Left lung (tissue), 14 donors: ENCODE data around the gene FZD8. TPM values are rescaled to one million over a fixed set of nuclear protein-coding genes. Genes with fewer than 3 reads are reported as not detected.
"Not testable (repeated sequence)": the region's sequence is repeated elsewhere in the genome, so short reads cannot be mapped to it uniquely, and the experiment has no call there.

Experiments used
- ATAC-seq: fragments of 200-7000 bp; cut with Tn5 transposase; one replicate; pipeline ENCODE4 v1.9.1; 2020; ENCODE audit warnings: moderate library complexity
- DNase-seq, 4 donors: peaks; one replicate each; pipeline ENCODE4 v3.0.0-alpha.2; 2013 to 2020
- H3K27ac ChIP-seq, 2 donors: fragments of 200-600 bp; sonication (generic) in 1 of 2; one replicate each; pipeline versions ENCODE4 v1.5.0 to v1.8.0; 2020 to 2021
- H3K27me3 ChIP-seq, 2 donors: fragments of 200-600 bp; sonication (generic) in 1 of 2; one replicate each; pipeline versions ENCODE4 v1.5.0 to v1.8.0; 2020 to 2021
- H3K36me3 ChIP-seq, 2 donors: fragments of 200-600 bp; sonication (generic) in 1 of 2; one replicate each; pipeline versions ENCODE4 v1.5.0 to v1.8.0; 2020 to 2021
- H3K4me1 ChIP-seq, 2 donors: fragments of 200-600 bp; one replicate each; pipeline ENCODE4 v1.8.0; 2021
- H3K4me3 ChIP-seq, 2 donors: fragments of 200-600 bp; sonication (generic) in 1 of 2; one replicate each; pipeline versions ENCODE4 v1.5.0 to v1.8.0; 2020 to 2021; ENCODE audit warnings: mild to moderate bottlenecking in 1 of 2
- H3K9me3 ChIP-seq, 2 donors: fragments of 200-600 bp; sonication (generic) in 1 of 2; one replicate each; pipeline versions ENCODE4 v1.5.0 to v1.8.0; 2020 to 2021
- intact Hi-C, 2 donors: fragments of 100-400 bp; cut with DNase I; formaldehyde crosslinking; loops; one replicate each; pipeline versions ENCODE4 v1.11.2 to v1.14.2; 2022
- long read RNA-seq, 12 donors: library from polyadenylated mRNA in 2 of 12; unstranded in 2 of 12; transcript quantifications; one replicate each; pipeline ENCODE4 v2.0.0 and lab custom pipeline, GENCODE V29; 2019 to 2026
- polyA plus RNA-seq, 6 donors: library from polyadenylated mRNA; unstranded; fragments of 120-200 nt; gene quantifications; one replicate each; pipeline ENCODE4 v1.2.1, GENCODE V29; 2013; ENCODE audit not compliant: insufficient read length in 6 of 6
- total RNA-seq, 2 donors: library from RNA; stranded (reverse); fragmentation: NEBNext Ultra II Directional; extraction: Animal tissue kit (Norgen Biotek cat#: 25700); gene quantifications; one replicate each; pipeline ENCODE4 v1.2.1, GENCODE V29; 2021
- TF ChIP-seq, protein P1 (sequence below), 2 donors: fragments of 200-600 bp; sonication (generic) in 1 of 2; IDR thresholded peaks; one replicate each; pipeline versions ENCODE4 v1.5.0 to v1.8.0; 2021; ENCODE audit warnings: antibody characterized with exemption in 2 of 2
- donor health status: DM: no; HTN: yes; CAD: no.
- donor health status: DM: no; HTN: no; CAD: no.

The FZD8 gene, protein sequence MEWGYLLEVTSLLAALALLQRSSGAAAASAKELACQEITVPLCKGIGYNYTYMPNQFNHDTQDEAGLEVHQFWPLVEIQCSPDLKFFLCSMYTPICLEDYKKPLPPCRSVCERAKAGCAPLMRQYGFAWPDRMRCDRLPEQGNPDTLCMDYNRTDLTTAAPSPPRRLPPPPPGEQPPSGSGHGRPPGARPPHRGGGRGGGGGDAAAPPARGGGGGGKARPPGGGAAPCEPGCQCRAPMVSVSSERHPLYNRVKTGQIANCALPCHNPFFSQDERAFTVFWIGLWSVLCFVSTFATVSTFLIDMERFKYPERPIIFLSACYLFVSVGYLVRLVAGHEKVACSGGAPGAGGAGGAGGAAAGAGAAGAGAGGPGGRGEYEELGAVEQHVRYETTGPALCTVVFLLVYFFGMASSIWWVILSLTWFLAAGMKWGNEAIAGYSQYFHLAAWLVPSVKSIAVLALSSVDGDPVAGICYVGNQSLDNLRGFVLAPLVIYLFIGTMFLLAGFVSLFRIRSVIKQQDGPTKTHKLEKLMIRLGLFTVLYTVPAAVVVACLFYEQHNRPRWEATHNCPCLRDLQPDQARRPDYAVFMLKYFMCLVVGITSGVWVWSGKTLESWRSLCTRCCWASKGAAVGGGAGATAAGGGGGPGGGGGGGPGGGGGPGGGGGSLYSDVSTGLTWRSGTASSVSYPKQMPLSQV
- 10 to 100 TPM; 16.0 to 16.4 TPM for total RNA-seq
- 1 to 10 TPM; 1.9 to 5.5 (median 4.5) TPM for polyA plus RNA-seq
- long read RNA-seq, donor 1, full-length matches to known transcripts, result 16 of 16 reads
- long read RNA-seq, donor 1, partial matches to known transcripts, result 0 of 16 reads
- long read RNA-seq, donor 1, other reads (novel, unspliced or antisense), result 0 of 16 reads
- long read RNA-seq, donor 2, full-length matches to known transcripts, result 17 of 17 reads
- long read RNA-seq, donor 2, partial matches to known transcripts, result 0 of 17 reads
- long read RNA-seq, donor 2, other reads (novel, unspliced or antisense), result 0 of 17 reads
- long read RNA-seq, donor 3, full-length matches to known transcripts, result 12 of 12 reads
- long read RNA-seq, donor 3, partial matches to known transcripts, result 0 of 12 reads
- long read RNA-seq, donor 3, other reads (novel, unspliced or antisense), result 0 of 12 reads
- long read RNA-seq, donor 4, result 0 reads
- long read RNA-seq, donor 5, full-length matches to known transcripts, result 15 of 15 reads
- long read RNA-seq, donor 5, partial matches to known transcripts, result 0 of 15 reads
- long read RNA-seq, donor 5, other reads (novel, unspliced or antisense), result 0 of 15 reads
- long read RNA-seq, donor 6, full-length matches to known transcripts, result 18 of 18 reads
- long read RNA-seq, donor 6, partial matches to known transcripts, result 0 of 18 reads
- long read RNA-seq, donor 6, other reads (novel, unspliced or antisense), result 0 of 18 reads
- long read RNA-seq, donor 7, full-length matches to known transcripts, result 1 of 1 reads
- long read RNA-seq, donor 7, partial matches to known transcripts, result 0 of 1 reads
- long read RNA-seq, donor 7, other reads (novel, unspliced or antisense), result 0 of 1 reads
- long read RNA-seq, donor 8, full-length matches to known transcripts, result 8 of 8 reads
- long read RNA-seq, donor 8, partial matches to known transcripts, result 0 of 8 reads
- long read RNA-seq, donor 8, other reads (novel, unspliced or antisense), result 0 of 8 reads
- long read RNA-seq, donor 9, result 0 reads
- long read RNA-seq, donor 10, result 0 reads
- long read RNA-seq, donor 11, full-length matches to known transcripts, result 12 of 12 reads
- long read RNA-seq, donor 11, partial matches to known transcripts, result 0 of 12 reads
- long read RNA-seq, donor 11, other reads (novel, unspliced or antisense), result 0 of 12 reads
- long read RNA-seq, donor 12, full-length matches to known transcripts, result 14 of 14 reads
- long read RNA-seq, donor 12, partial matches to known transcripts, result 0 of 14 reads
- long read RNA-seq, donor 12, other reads (novel, unspliced or antisense), result 0 of 14 reads

DNA sequence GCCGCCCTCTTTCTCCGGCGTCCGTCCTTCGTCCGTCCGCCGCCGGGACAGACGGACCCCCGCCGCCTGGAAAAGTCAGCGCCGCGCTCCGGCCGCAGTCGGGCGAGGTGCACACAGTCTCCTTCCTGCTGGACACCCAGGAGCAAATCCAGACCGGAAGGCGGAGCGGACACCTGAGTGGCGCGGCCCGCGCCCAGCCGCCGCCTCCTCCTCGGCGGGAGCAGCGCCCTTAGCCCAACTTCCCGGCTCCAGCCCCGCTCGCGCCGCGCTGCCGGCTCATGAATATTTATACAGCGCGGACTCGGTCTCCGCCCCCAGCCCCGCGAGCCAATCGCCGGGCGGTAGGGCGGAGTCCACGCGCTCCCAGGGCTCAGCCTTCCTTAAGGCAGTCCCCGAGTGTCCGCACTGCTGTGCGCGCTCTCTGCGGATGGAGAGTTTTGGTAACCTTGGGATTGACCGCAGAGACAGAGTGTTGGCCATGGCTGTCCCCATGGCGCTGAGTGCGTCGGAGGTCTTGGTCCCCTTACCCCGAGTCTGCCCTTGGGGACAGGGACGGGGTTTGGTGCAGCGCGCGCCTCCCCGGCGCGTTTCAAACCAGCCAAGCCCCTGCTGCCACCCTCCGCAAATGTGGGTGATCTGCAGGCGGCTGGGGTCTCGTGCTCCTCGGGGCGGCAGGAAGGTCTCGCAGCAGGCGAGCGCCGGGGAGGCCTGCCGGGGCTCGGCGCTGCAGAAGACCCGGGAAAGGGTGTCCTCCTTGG lies at the start of gene FZD8:
Gene FZD8, minus strand, starts transcription at position 262 of the 758 bp plus-strand sequence. CDS start 867 bp downstream, outside the sequence.
- peaks cover 0 to 82% of the 10 kb centered on the region in 2 donors for H3K27me3 ChIP-seq
- peak; percentile 89 for ATAC-seq
- peaks cover 0 to 45% of the 10 kb centered on the region in 2 donors for H3K4me1 ChIP-seq

GRCh38 chr10:35691522-35692236 lies 49.6 kb upstream of the FZD8 start:
- Histone ChIP-seq H3K36me3 (no peaks in the 10 kb centered on the region), H3K9me3 (no peaks in the 10 kb centered on the region), H3K4me1 (no peaks in the 10 kb centered on the region), H3K27ac (no peak overlapping the region), H3K4me3 (no peak overlapping the region), H3K27me3 (peaks cover 0 to 4% of the 10 kb centered on the region in 2 donors)
- DNase-seq (no peak), ATAC-seq (no peak)
- intact Hi-C loops, result no loop called here
- TF ChIP-seq, protein P1, sequence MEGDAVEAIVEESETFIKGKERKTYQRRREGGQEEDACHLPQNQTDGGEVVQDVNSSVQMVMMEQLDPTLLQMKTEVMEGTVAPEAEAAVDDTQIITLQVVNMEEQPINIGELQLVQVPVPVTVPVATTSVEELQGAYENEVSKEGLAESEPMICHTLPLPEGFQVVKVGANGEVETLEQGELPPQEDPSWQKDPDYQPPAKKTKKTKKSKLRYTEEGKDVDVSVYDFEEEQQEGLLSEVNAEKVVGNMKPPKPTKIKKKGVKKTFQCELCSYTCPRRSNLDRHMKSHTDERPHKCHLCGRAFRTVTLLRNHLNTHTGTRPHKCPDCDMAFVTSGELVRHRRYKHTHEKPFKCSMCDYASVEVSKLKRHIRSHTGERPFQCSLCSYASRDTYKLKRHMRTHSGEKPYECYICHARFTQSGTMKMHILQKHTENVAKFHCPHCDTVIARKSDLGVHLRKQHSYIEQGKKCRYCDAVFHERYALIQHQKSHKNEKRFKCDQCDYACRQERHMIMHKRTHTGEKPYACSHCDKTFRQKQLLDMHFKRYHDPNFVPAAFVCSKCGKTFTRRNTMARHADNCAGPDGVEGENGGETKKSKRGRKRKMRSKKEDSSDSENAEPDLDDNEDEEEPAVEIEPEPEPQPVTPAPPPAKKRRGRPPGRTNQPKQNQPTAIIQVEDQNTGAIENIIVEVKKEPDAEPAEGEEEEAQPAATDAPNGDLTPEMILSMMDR (IDR thresholded peaks at IDR 0.05), result no peak

More for the DNA sequence above, at the start of gene FZD8:
- DNase-seq, result peak; percentile 85 to 93 (median 92)
- Histone ChIP-seq H3K27ac (peak within 1 kb of the TSS; percentile 86 to 90), H3K9me3 (no peaks in the 10 kb centered on the region), H3K36me3 (no peaks in the 10 kb centered on the region), H3K4me3 (peak within 1 kb of the TSS; percentile 65 to 69)
- intact Hi-C loops, result no loop called here
- TF ChIP-seq, protein P1 (IDR thresholded peaks at IDR 0.05), result peak in 1 of 2 donors; percentile 5

DNA sequence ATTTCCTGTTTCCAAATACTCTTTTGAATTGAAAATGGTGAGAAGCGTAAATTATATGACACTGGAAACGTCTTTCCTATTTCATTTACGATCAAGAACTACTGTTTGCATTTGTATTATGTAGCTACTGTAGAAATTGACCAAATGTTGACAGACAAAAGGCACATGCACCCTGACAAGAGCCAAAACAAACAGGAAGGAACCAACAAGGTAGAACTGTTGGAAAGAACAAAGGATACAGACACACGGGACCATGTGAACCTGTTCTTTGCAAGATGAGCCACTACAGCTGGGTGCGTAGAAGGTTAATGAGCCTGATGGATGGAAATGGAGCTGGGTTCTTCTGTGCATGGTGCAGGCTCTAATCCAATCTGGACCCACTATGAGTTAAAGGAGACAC lies 48.4 kb upstream of the FZD8 start:
- no peaks in the 10 kb centered on the region for H3K9me3 ChIP-seq
- peaks cover 0 to 4% of the 10 kb centered on the region in 2 donors for H3K27me3 ChIP-seq
- ATAC-seq (no peak), DNase-seq (peak in 1 of 4 donors; percentile 13)
- no peak overlapping the region for H3K27ac ChIP-seq
- TF ChIP-seq, protein P1 (IDR thresholded peaks at IDR 0.05), result no peak
- H3K4me1 ChIP-seq, result no peaks in the 10 kb centered on the region
- H3K36me3 ChIP-seq, result no peaks in the 10 kb centered on the region
- H3K4me3 ChIP-seq, result no peak overlapping the region
- intact Hi-C loops, result no loop called here

- H3K4me3 ChIP-seq, H3K27me3 ChIP-seq, H3K36me3 ChIP-seq, ATAC-seq, intact Hi-C loops, DNase-seq, H3K4me1 ChIP-seq, H3K9me3 ChIP-seq: not testable (repeated sequence)
- peak overlapping the region in 1 of 2 donors; percentile 70 for H3K27ac ChIP-seq
Measured at GRCh38 chr10:35685858-35686257, 43.8 kb upstream of the FZD8 start.
